HPDE6-E6E7 (cell line): ENCODE measurements around the gene GRM4.
"Not testable (repeated sequence)": the region's sequence is repeated elsewhere in the genome, so short reads cannot be mapped to it uniquely, and the experiment has no call there.

Experiments used
- DNase-seq: peaks from one replicate; pipeline ENCODE4 v3.0.0; 2011; ENCODE audit warnings: missing footprints; ENCODE audit errors: extremely low spot score

GRM4 gene

GRCh38 chr6:34045771-34046170, 100.1 kb downstream of the GRM4 start:
- DNase-seq: no peak

GRCh38 chr6:34044945-34045595, 100.8 kb downstream of the GRM4 start:
- no peak for DNase-seq

GRCh38 chr6:34043359-34043758, 102.5 kb downstream of the GRM4 start:
- no peak for DNase-seq

GRCh38 chr6:34041998-34042397, 103.9 kb downstream of the GRM4 start:
- DNase-seq: not testable (repeated sequence)

- no peak for DNase-seq
Measured at GRCh38 chr6:34041385-34041784, 104.5 kb downstream of the GRM4 start.

- DNase-seq: no peak
Measured at GRCh38 chr6:34039943-34040342, 105.9 kb downstream of the GRM4 start.

GRCh38 chr6:34037151-34037550, 108.7 kb downstream of the GRM4 start:
- DNase-seq: no peak

GRCh38 chr6:34036357-34037069, 109.4 kb downstream of the GRM4 start:
- no peak for DNase-seq

GRCh38 chr6:34035704-34036356, 110.1 kb downstream of the GRM4 start:
- no peak for DNase-seq

GRCh38 chr6:34035161-34035560, 110.7 kb downstream of the GRM4 start:
- no peak for DNase-seq

GRCh38 chr6:34032856-34033255, 113.0 kb downstream of the GRM4 start:
- no peak for DNase-seq

- no peak for DNase-seq
Measured at GRCh38 chr6:34031625-34032383, 114.1 kb downstream of the GRM4 start.

GRCh38 chr6:34030831-34031624, 114.9 kb downstream of the GRM4 start:
- DNase-seq: no peak

- DNase-seq: no peak
Measured at GRCh38 chr6:34029489-34030280, 116.2 kb downstream of the GRM4 start.

GRCh38 chr6:34028691-34029360, 117.1 kb downstream of the GRM4 start:
- DNase-seq: no peak

- no peak for DNase-seq
Measured at GRCh38 chr6:34027939-34028441, 117.9 kb downstream of the GRM4 start.

GRCh38 chr6:34027445-34027936, 118.4 kb downstream of the GRM4 start:
- DNase-seq: peak; percentile 46

GRCh38 chr6:34025861-34026260, 120.0 kb downstream of the GRM4 start:
- DNase-seq: no peak

- DNase-seq: no peak
Measured at GRCh38 chr6:34025112-34025807, 120.6 kb downstream of the GRM4 start.
